Stimulated activated CD4-positive, alpha-beta T cell treated with anti-CD3 and anti-CD28 coated beads, Interleukin-4, amount 100 ng/mL, for 4 hours (primary cell): ENCODE measurements around the gene RTL3.
"Not testable (repeated sequence)": the region's sequence is repeated elsewhere in the genome, so short reads cannot be mapped to it uniquely, and the experiment has no call there.

Experiments
- DNase-seq, 2 experiments: peaks; one replicate each; pipeline ENCODE4 v3.0.0-alpha.2; 2020

The RTL3 gene

GRCh38 chrX:78658845-78659744 is at the start of gene RTL3:
RTL3 (minus strand) TSS chrX:78659328; CDS start chrX:78658420, 908 bp downstream.
- no peak for DNase-seq

GRCh38 chrX:78708816-78709215 is 49.7 kb upstream of the RTL3 start:
- DNase-seq: no peak

GRCh38 chrX:78708262-78708661 is 49.1 kb upstream of the RTL3 start:
- no peak for DNase-seq

GRCh38 chrX:78706071-78706470 is 46.9 kb upstream of the RTL3 start:
- no peak for DNase-seq

- no peak for DNase-seq
Observed at GRCh38 chrX:78693536-78693935, 34.4 kb upstream of the RTL3 start.

GRCh38 chrX:78693012-78693411 is 33.9 kb upstream of the RTL3 start:
- no peak for DNase-seq

- DNase-seq: no peak
Observed at GRCh38 chrX:78687586-78687985, 28.5 kb upstream of the RTL3 start.

GRCh38 chrX:78673246-78673645 is 14.1 kb upstream of the RTL3 start:
- no peak for DNase-seq

GRCh38 chrX:78665342-78665741 is 6.2 kb upstream of the RTL3 start:
- DNase-seq: no peak

GRCh38 chrX:78661836-78662235 is 2.7 kb upstream of the RTL3 start:
- no peak for DNase-seq

GRCh38 chrX:78659955-78660354 is 827 bp upstream of the RTL3 start:
- DNase-seq: no peak

- DNase-seq: no peak
Observed at GRCh38 chrX:78658414-78658813, 714 bp downstream of the RTL3 start.

- DNase-seq: no peak
Observed at GRCh38 chrX:78655642-78656041, 3.5 kb downstream of the RTL3 start.

GRCh38 chrX:78653118-78653822 is 5.9 kb downstream of the RTL3 start:
- DNase-seq: no peak

- DNase-seq: no peak
Observed at GRCh38 chrX:78650906-78651437, 8.2 kb downstream of the RTL3 start.

GRCh38 chrX:78643874-78644273 is 15.3 kb downstream of the RTL3 start:
- DNase-seq: no peak

- no peak for DNase-seq
Observed at GRCh38 chrX:78643096-78643495, 16.0 kb downstream of the RTL3 start.

- DNase-seq: not testable (repeated sequence)
Observed at GRCh38 chrX:78636096-78636495, 23.0 kb downstream of the RTL3 start.

GRCh38 chrX:78624962-78625909 is 33.9 kb downstream of the RTL3 start:
- no peak for DNase-seq

- no peak for DNase-seq
Observed at GRCh38 chrX:78624426-78624825, 34.7 kb downstream of the RTL3 start.

- no peak for DNase-seq
Observed at GRCh38 chrX:78622831-78623230, 36.3 kb downstream of the RTL3 start.

- DNase-seq: no peak
Observed at GRCh38 chrX:78619834-78620233, 39.3 kb downstream of the RTL3 start.

GRCh38 chrX:78618987-78619386 is 40.1 kb downstream of the RTL3 start:
- DNase-seq: no peak
